Psoas muscle (tissue), 8 donors: Measurements from ENCODE around the gene CKLF. TPM values are rescaled to one million over a fixed set of nuclear protein-coding genes. Genes with fewer than 3 reads are reported as not detected.

Experiments used
- ATAC-seq, 4 donors: fragments of 200-7000 bp; cut with Tn5 transposase; one replicate each; pipeline ENCODE4 v1.9.1; 2020; ENCODE audit warnings: moderate library complexity in 3 of 4, mild to moderate bottlenecking in 2 of 4
- DNase-seq, 2 donors: peaks; one replicate each; pipeline ENCODE4 v3.0.0-alpha.2; 2020
- H3K27ac ChIP-seq: fragments of 200-600 bp; one replicate; pipeline ENCODE4 v1.8.0; 2022
- H3K27me3 ChIP-seq, 3 donors: fragments of 200-600 bp in 1 of 3; one replicate each; pipeline versions ENCODE4 v1.6.1 to v1.8.0; 2013 to 2022; ENCODE audit warnings: low read length in 2 of 3, mild to moderate bottlenecking in 2 of 3, moderate library complexity in 1 of 3; ENCODE audit not compliant: insufficient read depth in 3 of 3
- H3K36me3 ChIP-seq, 2 donors: fragments of 200-600 bp in 1 of 2; one replicate each; pipeline versions ENCODE4 v1.6.1 to v1.8.0; 2013 to 2022; ENCODE audit warnings: low read depth in 1 of 2, mild to moderate bottlenecking in 1 of 2, moderate library complexity in 1 of 2; ENCODE audit not compliant: insufficient read depth in 1 of 2
- H3K4me1 ChIP-seq: fragments of 200-600 bp; one replicate; pipeline ENCODE4 v1.8.0; 2022
- H3K4me3 ChIP-seq: fragments of 200-600 bp; one replicate; pipeline ENCODE4 v1.8.0; 2022; ENCODE audit warnings: mild to moderate bottlenecking
- H3K9me3 ChIP-seq: fragments of 200-600 bp; one replicate; pipeline ENCODE4 v1.8.0; 2022
- CTCF ChIP-seq: fragments of 200-600 bp; IDR thresholded peaks from one replicate; pipeline ENCODE4 v1.8.0; 2022; ENCODE audit warnings: antibody characterized with exemption
- WGBS, 3 donors: extraction: QIAGEN DNeasy Blood & Tissue Kit; methylation state at CpG; one replicate each; pipeline versions ENCODE4 v1.1.6 to v1.1.7; 2013; 5-methylcytosine and 5-hydroxymethylcytosine counted together
- intact Hi-C, 2 donors: fragments of 100-400 bp; cut with DNase I; formaldehyde crosslinking; loops; one replicate each; pipeline versions ENCODE4 v1.11.0 to v1.14.2; 2022
- polyA plus RNA-seq, 3 donors: library from polyadenylated mRNA; stranded (reverse); fragments of 200-250 nt; gene quantifications; one replicate each; pipeline ENCODE4 v1.2.3, GENCODE V29; 2013
- total RNA-seq, 4 donors: library from RNA; stranded (reverse); fragmentation: NEBNext Ultra II Directional in 2 of 4; extraction: Animal tissue kit (Norgen Biotek cat#: 25700) in 2 of 4; gene quantifications; one replicate each; pipeline versions ENCODE4 v1.2.1 to v1.2.4, GENCODE V29; 2021 to 2023
- donor health status: healthy with polysubstance abuse.
- donor health status: DM: no; HTN: no; CAD: no; lungs with moderate emphysema.
- donor health status: Bipolar disorder and iron deficiency.
- donor health status: healthy.
- donor health status: DM: yes; HTN: yes; CAD: no.
- donor health status: DM: no; HTN: no; CAD: no.
- donor health status: DM: no; HTN: no; CAD: no.
- donor health status: DM: yes; HTN: yes; CAD: no.

Gene CKLF
- total and polyA plus RNA-seq, 7 donors = 4.1 to 21.1 (median 6.6) TPM

- intact Hi-C loops = no loop called here
- Histone ChIP-seq H3K4me1 (no peaks in the 10 kb centered on the region), H3K27me3 (no peaks in the 10 kb centered on the region), H3K9me3 (no peaks in the 10 kb centered on the region), H3K36me3 (peaks cover 0 to 6% of the 10 kb centered on the region in 2 donors), H3K27ac (no peak overlapping the region), H3K4me3 (no peak overlapping the region)
- DNase-seq = no peak
- ATAC-seq = no peak
- WGBS, 3 donors = 97 to 98% (median 98%) methylated on average over 3 of the region's 3 CpGs
- TF ChIP-seq CTCF = no peak
Measured at GRCh38 chr16:66561381-66562080, 9.2 kb downstream of the CKLF start.

DNA sequence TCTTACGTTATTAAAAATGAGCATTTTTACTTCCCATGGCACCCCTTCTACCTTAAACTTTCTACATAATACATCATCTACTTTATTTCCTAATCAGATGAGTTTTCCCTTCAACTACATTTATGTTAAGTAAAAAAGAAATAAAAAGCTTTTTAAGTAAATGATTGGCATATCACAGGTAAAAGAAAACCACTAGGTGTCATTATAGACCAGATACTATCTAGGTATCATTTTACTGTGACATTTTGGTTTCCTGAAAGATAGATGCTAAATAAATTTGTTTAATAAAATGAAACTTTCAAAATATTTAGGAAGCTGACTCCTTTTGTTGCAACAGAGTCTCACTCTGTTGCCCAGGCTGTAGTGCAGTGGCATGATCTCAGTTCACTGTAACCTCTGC lies 10.0 kb downstream of the CKLF start:
- H3K36me3 ChIP-seq = peaks cover 0 to 6% of the 10 kb centered on the region in 2 donors
- no peak overlapping the region for H3K27ac ChIP-seq
- WGBS, 3 donors = 85 to 94% (median 92%) methylated on average over 1 of the region's 1 CpG

GRCh38 chr16:66562986-66563385 lies 10.6 kb downstream of the CKLF start:
- ATAC-seq (no peak), DNase-seq (no peak)
- Histone ChIP-seq H3K9me3 (no peaks in the 10 kb centered on the region), H3K4me3 (no peak overlapping the region), H3K27ac (no peak overlapping the region), H3K36me3 (peaks cover 0 to 6% of the 10 kb centered on the region in 2 donors), H3K4me1 (no peaks in the 10 kb centered on the region), H3K27me3 (no peaks in the 10 kb centered on the region)
- no peak for TF ChIP-seq CTCF
- 91 to 98% (median 97%) methylated on average over 2 of the region's 2 CpGs for WGBS, 3 donors
- intact Hi-C loops = no loop called here

More for the DNA sequence above, 10.0 kb downstream of the CKLF start:
- Histone ChIP-seq H3K9me3 (no peaks in the 10 kb centered on the region), H3K27me3 (no peaks in the 10 kb centered on the region), H3K4me1 (no peaks in the 10 kb centered on the region), H3K4me3 (no peak overlapping the region)
- no peak for DNase-seq
- intact Hi-C loops = no loop called here
- no peak for TF ChIP-seq CTCF
- ATAC-seq = no peak

DNA sequence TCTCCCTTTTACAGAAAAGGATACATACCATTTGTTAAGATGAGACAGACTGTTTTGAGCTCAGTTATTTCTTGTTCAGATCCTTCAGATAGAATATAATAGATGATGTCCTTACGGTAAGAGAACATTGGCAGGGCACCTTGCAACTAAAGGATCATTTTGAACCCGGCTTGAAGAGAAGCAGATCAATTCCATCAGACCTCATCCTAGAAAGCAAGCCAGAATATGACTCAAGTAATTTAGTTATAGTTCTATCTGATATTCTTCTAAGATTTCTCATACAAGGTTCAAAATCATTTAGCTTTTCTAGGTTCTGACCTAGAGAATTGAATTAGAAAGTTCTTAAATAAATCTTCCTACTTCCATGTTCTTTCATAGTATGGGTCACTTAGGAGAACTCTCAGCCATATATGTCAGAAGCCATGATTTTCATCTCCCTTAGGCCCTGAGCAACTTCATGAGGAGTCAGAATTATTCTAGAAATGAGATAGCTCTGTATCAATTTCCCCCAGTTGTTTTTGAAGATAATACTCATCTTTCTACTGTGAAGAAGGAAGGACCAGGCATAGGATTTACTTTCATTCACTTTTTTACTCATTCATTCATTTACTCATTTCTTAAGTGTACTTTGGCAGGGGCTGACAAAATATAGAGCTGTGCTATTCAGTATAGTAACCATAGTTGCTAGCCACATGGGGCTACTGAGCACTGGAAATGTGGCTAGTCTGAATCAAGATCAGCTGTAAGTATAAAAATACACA lies 11.4 kb downstream of the CKLF start:
- H3K4me3 ChIP-seq = no peak overlapping the region
- DNase-seq (no peak), ATAC-seq (no peak)
- H3K9me3 ChIP-seq = no peaks in the 10 kb centered on the region
- intact Hi-C loops = no loop called here
- peaks cover 0 to 6% of the 10 kb centered on the region in 2 donors for H3K36me3 ChIP-seq
- TF ChIP-seq CTCF = no peak
- WGBS, 3 donors = 87 to 91% (median 90%) methylated on average over 2 of the region's 2 CpGs
- no peak overlapping the region for H3K27ac ChIP-seq
- H3K4me1 ChIP-seq = no peaks in the 10 kb centered on the region
- no peaks in the 10 kb centered on the region for H3K27me3 ChIP-seq
